C4-2B (cell line): Measurements from ENCODE around the gene NDUFAF2.

Source experiments
- CTCF ChIP-seq: fragments of 450-650 bp; conservative IDR thresholded peaks from 2 replicates; pipeline ENCODE4 v1.5.1; 2017; ENCODE audit warnings: mild to moderate bottlenecking
- ZFX ChIP-seq: fragments of 450-650 bp; IDR thresholded peaks from 2 replicates; pipeline ENCODE4 v1.6.1; 2017

GRCh38 chr5:60993875-60994571, 49.0 kb downstream of the NDUFAF2 start:
- no peak for TF ChIP-seq CTCF
- no peak for TF ChIP-seq ZFX
